H9 (cell line): ENCODE results near the gene TBX1. TPM values are rescaled to one million over a fixed set of nuclear protein-coding genes. Genes with fewer than 3 reads are reported as not detected.

Source experiments
- DNase-seq: peaks from one replicate; pipeline ENCODE4 v3.0.0-alpha.2; 2017
- H2AFZ ChIP-seq: one replicate; pipeline ENCODE4 v1.6.1; 2013; ENCODE audit warnings: mild to moderate bottlenecking, low read length, control low read depth, moderate library complexity
- H2AK5ac ChIP-seq: 2 replicates; pipeline ENCODE4 v1.6.1; 2013; ENCODE audit warnings: low read length, control low read depth, mixed read lengths; ENCODE audit not compliant: insufficient read length
- H2BK120ac ChIP-seq: one replicate; pipeline ENCODE4 v1.6.1; 2013; ENCODE audit warnings: low read depth, mild to moderate bottlenecking, low read length, control low read depth, inconsistent platforms; ENCODE audit not compliant: poor library complexity, severe bottlenecking
- H2BK12ac ChIP-seq: 2 replicates; pipeline ENCODE4 v1.6.1; 2013; ENCODE audit warnings: low read length, control low read depth, mixed read lengths, low read depth; ENCODE audit not compliant: insufficient read length
- H2BK15ac ChIP-seq: 2 replicates; pipeline ENCODE4 v1.6.1; 2013; ENCODE audit warnings: low read depth, low read length, control low read depth
- H2BK20ac ChIP-seq: one replicate; pipeline ENCODE4 v1.6.1; 2013; ENCODE audit warnings: low read depth, mild to moderate bottlenecking, low read length, control low read depth, inconsistent platforms; ENCODE audit not compliant: poor library complexity, severe bottlenecking
- H2BK5ac ChIP-seq: 2 replicates; pipeline ENCODE4 v1.6.1; 2013; ENCODE audit warnings: low read length, control low read depth, mixed read lengths; ENCODE audit not compliant: insufficient read length
- H3K14ac ChIP-seq: 2 replicates; pipeline ENCODE4 v1.6.1; 2013; ENCODE audit warnings: low read length, control low read depth; ENCODE audit not compliant: insufficient read depth
- H3K18ac ChIP-seq: 2 replicates; pipeline ENCODE4 v1.6.1; 2013; ENCODE audit warnings: low read depth, mild to moderate bottlenecking, mixed read lengths, low read length, control low read depth; ENCODE audit not compliant: insufficient read length
- H3K23ac ChIP-seq: 2 replicates; pipeline ENCODE4 v1.6.1; 2013; ENCODE audit warnings: low read length, control low read depth, mixed read lengths, low read depth; ENCODE audit not compliant: insufficient read length
- H3K23me2 ChIP-seq: 2 replicates; pipeline ENCODE4 v1.6.1; 2013; ENCODE audit warnings: low read depth, mild to moderate bottlenecking, mixed read lengths, low read length, control low read depth; ENCODE audit not compliant: insufficient read length, poor library complexity, severe bottlenecking
- H3K27ac ChIP-seq: 2 replicates; pipeline ENCODE4 v1.5.1; 2013; ENCODE audit warnings: low read length, control low read depth, mixed read lengths, low read depth; ENCODE audit not compliant: insufficient read length
- H3K27me3 ChIP-seq: 2 replicates; pipeline ENCODE4 v1.6.1; 2013; ENCODE audit warnings: low read length, control low read depth, inconsistent platforms; ENCODE audit not compliant: insufficient read depth
- H3K4ac ChIP-seq: 2 replicates; pipeline ENCODE4 v1.6.1; 2013; ENCODE audit warnings: low read depth, mild to moderate bottlenecking, control low read depth, inconsistent platforms, low read length, moderate library complexity
- H3K4me1 ChIP-seq: 2 replicates; pipeline ENCODE4 v1.6.1; 2013; ENCODE audit warnings: low read length, control low read depth, inconsistent platforms; ENCODE audit not compliant: insufficient read depth
- H3K4me2 ChIP-seq: 2 replicates; pipeline ENCODE4 v1.6.1; 2013; ENCODE audit warnings: low read length, control low read depth, mixed read lengths; ENCODE audit not compliant: insufficient read length, insufficient read depth
- H3K56ac ChIP-seq: 2 replicates; pipeline ENCODE4 v1.6.1; 2013; ENCODE audit warnings: low read depth, mild to moderate bottlenecking, mixed read lengths, low read length, control low read depth; ENCODE audit not compliant: insufficient read length
- H3K79me1 ChIP-seq: 2 replicates; pipeline ENCODE4 v1.6.1; 2013; ENCODE audit warnings: low read depth, mild to moderate bottlenecking, moderate library complexity, low read length, control low read depth, inconsistent platforms; ENCODE audit not compliant: insufficient read depth, poor library complexity, severe bottlenecking
- H3K79me2 ChIP-seq: 2 replicates; pipeline ENCODE4 v1.6.1; 2013; ENCODE audit warnings: low read length, control low read depth, inconsistent platforms; ENCODE audit not compliant: insufficient read depth
- H3K9ac ChIP-seq: 2 replicates; pipeline ENCODE4 v1.6.1; 2013; ENCODE audit warnings: low read length, control low read depth, mixed read lengths; ENCODE audit not compliant: insufficient read length; ENCODE audit errors: extremely low read depth
- H3K9me3 ChIP-seq: one replicate; pipeline ENCODE4 v1.6.1; 2013; ENCODE audit warnings: low read depth, low read length, inconsistent platforms; ENCODE audit not compliant: control insufficient read depth
- H3T11ph ChIP-seq: one replicate; pipeline ENCODE4 v1.6.1; 2013; ENCODE audit warnings: mild to moderate bottlenecking, low read length, control low read depth, inconsistent platforms
- H4K20me1 ChIP-seq: one replicate; pipeline ENCODE4 v1.6.1; 2013; ENCODE audit not compliant: control insufficient read depth, insufficient read length, insufficient read depth
- H4K5ac ChIP-seq: 2 replicates; pipeline ENCODE4 v1.6.1; 2013; ENCODE audit warnings: low read depth, mild to moderate bottlenecking, mixed read lengths, low read length, control low read depth; ENCODE audit not compliant: insufficient read length
- H4K8ac ChIP-seq: replicated peaks from 2 replicates; pipeline ENCODE4 v1.6.1; 2013; ENCODE audit warnings: low read length, control low read depth, mixed read lengths, low read depth; ENCODE audit not compliant: insufficient read length
- H4K91ac ChIP-seq: 2 replicates; pipeline ENCODE4 v1.6.1; 2013; ENCODE audit warnings: low read depth, mild to moderate bottlenecking, moderate library complexity, mixed read lengths, low read length, control low read depth; ENCODE audit not compliant: insufficient read length
- H3K27ac Mint-ChIP-seq, 3 experiments: 2 replicates in 2 of 3; 3 replicates in 1 of 3; pipeline ENCODE4 v1.8.0; 2020 to 2021; ENCODE audit warnings: mixed read lengths in 3 of 3, mild to moderate bottlenecking in 1 of 3, moderate library complexity in 1 of 3
- H3K27me3 Mint-ChIP-seq: 2 replicates; pipeline ENCODE4 v1.8.0; 2021; ENCODE audit warnings: low read depth, mild to moderate bottlenecking, moderate library complexity, mixed read lengths
- H3K36me3 Mint-ChIP-seq, 3 experiments: 2 replicates in 2 of 3; 3 replicates in 1 of 3; pipeline ENCODE4 v1.8.0; 2020 to 2021; ENCODE audit warnings: low read depth in 3 of 3, mixed read lengths in 3 of 3; ENCODE audit not compliant: insufficient read depth in 1 of 3
- H3K4me1 Mint-ChIP-seq, 2 experiments: 2 replicates each; pipeline ENCODE4 v1.8.0; 2020; ENCODE audit warnings: mixed read lengths in 2 of 2
- H3K4me3 Mint-ChIP-seq, 2 experiments: 2 replicates in 1 of 2; 3 replicates in 1 of 2; pipeline ENCODE4 v1.8.0; 2020 to 2021; ENCODE audit warnings: mild to moderate bottlenecking in 2 of 2, mixed read lengths in 2 of 2, moderate library complexity in 1 of 2
- H3K9me3 Mint-ChIP-seq, 2 experiments: 2 replicates in 1 of 2; 3 replicates in 1 of 2; pipeline ENCODE4 v1.8.0; 2020; ENCODE audit warnings: mild to moderate bottlenecking in 2 of 2, mixed read lengths in 2 of 2, moderate library complexity in 1 of 2
- WGBS: extraction: QIAGEN DNeasy Blood & Tissue Kit; methylation state at CpG from one replicate; pipeline ENCODE4 v1.1.7; 2013; ENCODE audit warnings: missing lambda C conversion rate, low lambda C conversion rate, mixed read lengths; ENCODE audit not compliant: insufficient read length; ENCODE audit errors: extremely low coverage; 5-methylcytosine and 5-hydroxymethylcytosine counted together
- total RNA-seq: library from RNA; stranded (reverse); gene quantifications from 2 replicates; pipeline ENCODE4 v1.2.1, GENCODE V29; 2021
- TF ChIP-seq, protein P1 (sequence below): fragments of 200-600 bp; sonication (generic); conservative IDR thresholded peaks from 3 replicates; pipeline ENCODE4 v1.8.0; 2021; ENCODE audit warnings: antibody characterized with exemption, mild to moderate bottlenecking

Gene TBX1
- total RNA-seq, 1 experiment from 2014 or later: 2.2 TPM

DNA sequence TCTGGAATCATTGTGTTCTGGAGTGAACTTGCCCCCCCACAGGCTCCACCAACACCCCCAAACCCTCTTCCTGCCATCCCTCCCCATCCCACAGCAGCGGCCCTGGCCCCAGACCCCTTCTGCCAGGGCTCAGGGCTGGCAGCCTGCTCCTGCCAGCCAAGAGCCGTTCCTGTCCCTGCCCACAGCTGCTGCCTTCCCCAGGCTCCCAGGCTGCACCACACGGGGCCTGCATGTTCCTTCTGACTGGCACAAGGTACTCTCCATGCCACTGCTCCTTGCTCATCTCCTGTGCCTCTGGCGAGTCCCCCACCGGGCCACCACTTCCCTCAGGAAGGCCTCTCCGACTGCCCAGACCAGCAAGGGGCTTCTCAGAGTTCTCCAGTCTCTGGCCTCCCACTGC lies 32.3 kb upstream of the TBX1 start:
- Histone ChIP-seq H3K79me2 (no peaks in the 10 kb centered on the region), H2BK15ac (no peak overlapping the region), H3K14ac (no peak overlapping the region), H3K56ac (no peak overlapping the region), H2AFZ (no peak overlapping the region), H3K4ac (no peak overlapping the region), H3K23me2 (peaks cover 5% of the 10 kb centered on the region), H2BK20ac (no peak overlapping the region), H3K9ac (no peak overlapping the region), H4K5ac (no peak overlapping the region), H4K91ac (no peak overlapping the region), H3K79me1 (no peaks in the 10 kb centered on the region), H2BK5ac (no peak overlapping the region), H3K27me3 (peaks cover 39% of the 10 kb centered on the region; the same call in 1 of the 2 replicates), H3K4me1 (no peaks in the 10 kb centered on the region), H4K8ac (no peak overlapping the region), H3K9me3 (no peaks in the 10 kb centered on the region), H4K20me1 (peaks cover 7% of the 10 kb centered on the region), H3K4me2 (no peak overlapping the region), H3K23ac (no peak overlapping the region), H2BK12ac (no peak overlapping the region), H3K27ac (no peak overlapping the region), H3K18ac (no peak overlapping the region), H2BK120ac (no peak overlapping the region), H2AK5ac (no peak overlapping the region), H3T11ph (no peak overlapping the region)
- Mint-ChIP-seq H3K27me3 (peaks cover 70% of the 10 kb centered on the region), H3K4me1 (peaks cover 4 to 9% of the 10 kb centered on the region in 2 experiments; a peak in 3 of 4 replicates), H3K9me3 (peaks cover 8 to 19% of the 10 kb centered on the region in 2 experiments; a peak in 3 of 5 replicates), H3K4me3 (no peak overlapping the region), H3K27ac (no peak overlapping the region), H3K36me3 (no peaks in the 10 kb centered on the region; a peak in 2 of 7 replicates)
- TF ChIP-seq, protein P1, sequence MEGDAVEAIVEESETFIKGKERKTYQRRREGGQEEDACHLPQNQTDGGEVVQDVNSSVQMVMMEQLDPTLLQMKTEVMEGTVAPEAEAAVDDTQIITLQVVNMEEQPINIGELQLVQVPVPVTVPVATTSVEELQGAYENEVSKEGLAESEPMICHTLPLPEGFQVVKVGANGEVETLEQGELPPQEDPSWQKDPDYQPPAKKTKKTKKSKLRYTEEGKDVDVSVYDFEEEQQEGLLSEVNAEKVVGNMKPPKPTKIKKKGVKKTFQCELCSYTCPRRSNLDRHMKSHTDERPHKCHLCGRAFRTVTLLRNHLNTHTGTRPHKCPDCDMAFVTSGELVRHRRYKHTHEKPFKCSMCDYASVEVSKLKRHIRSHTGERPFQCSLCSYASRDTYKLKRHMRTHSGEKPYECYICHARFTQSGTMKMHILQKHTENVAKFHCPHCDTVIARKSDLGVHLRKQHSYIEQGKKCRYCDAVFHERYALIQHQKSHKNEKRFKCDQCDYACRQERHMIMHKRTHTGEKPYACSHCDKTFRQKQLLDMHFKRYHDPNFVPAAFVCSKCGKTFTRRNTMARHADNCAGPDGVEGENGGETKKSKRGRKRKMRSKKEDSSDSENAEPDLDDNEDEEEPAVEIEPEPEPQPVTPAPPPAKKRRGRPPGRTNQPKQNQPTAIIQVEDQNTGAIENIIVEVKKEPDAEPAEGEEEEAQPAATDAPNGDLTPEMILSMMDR: no peak
- no CpG with 5 or more reads among the region's 6 CpGs for WGBS
- no peak for DNase-seq
